Measurements from ENCODE around the gene TMCO4.
A peak's percentile ranks its signal among the peaks of the same experiment; 100 is the strongest.
"Not testable (repeated sequence)": the region's sequence is repeated elsewhere in the genome, so short reads cannot be mapped to it uniquely, and the experiment has no call there.

Gene TMCO4

GRCh38 chr1:19824036-19824435, 24.3 kb upstream of the TMCO4 start:
- DNase-seq (ENCODE audit: low read depth in 1 of 2, low spot score in 1 of 2): no peak
- in situ Hi-C loops (cut with HindIII; ENCODE audit: low pct_unique_long_range_greater_than_20kb, low sequenced_read_pairs): no loop called here
- no peak for TF ChIP-seq JUND (IDR thresholded peaks at IDR 0.05; ENCODE audit: low read depth)

- TF ChIP-seq JUND (IDR thresholded peaks at IDR 0.05; ENCODE audit: low read depth): no peak
- in situ Hi-C loops (cut with HindIII; ENCODE audit: low pct_unique_long_range_greater_than_20kb, low sequenced_read_pairs): no loop called here
- no peak for DNase-seq (ENCODE audit: low read depth in 1 of 2, low spot score in 1 of 2)
These were observed 20.0 kb upstream of the TMCO4 start for GRCh38 chr1:19819701-19820100.

GRCh38 chr1:19818324-19818723, 18.6 kb upstream of the TMCO4 start:
- DNase-seq (ENCODE audit: low read depth in 1 of 2, low spot score in 1 of 2): no peak
- in situ Hi-C loops (cut with HindIII; ENCODE audit: low pct_unique_long_range_greater_than_20kb, low sequenced_read_pairs): no loop called here
- TF ChIP-seq JUND (IDR thresholded peaks at IDR 0.05; ENCODE audit: low read depth): no peak

GRCh38 chr1:19817160-19817559, 17.4 kb upstream of the TMCO4 start:
- no peak for TF ChIP-seq JUND (IDR thresholded peaks at IDR 0.05; ENCODE audit: low read depth)
- in situ Hi-C loops (cut with HindIII; ENCODE audit: low pct_unique_long_range_greater_than_20kb, low sequenced_read_pairs): no loop called here
- DNase-seq (ENCODE audit: low read depth in 1 of 2, low spot score in 1 of 2): no peak

- DNase-seq (ENCODE audit: low read depth in 1 of 2, low spot score in 1 of 2); in situ Hi-C loops (cut with HindIII; ENCODE audit: low pct_unique_long_range_greater_than_20kb, low sequenced_read_pairs): not testable (repeated sequence)
These were observed 17.0 kb upstream of the TMCO4 start for GRCh38 chr1:19816737-19817086.

- TF ChIP-seq JUND (IDR thresholded peaks at IDR 0.05; ENCODE audit: low read depth): no peak
- no peak for DNase-seq (ENCODE audit: low read depth in 1 of 2, low spot score in 1 of 2)
These were observed 16.4 kb upstream of the TMCO4 start for GRCh38 chr1:19815801-19816736.

GRCh38 chr1:19814681-19815503, 15.2 kb upstream of the TMCO4 start, which contains the start of gene RNF186:
RNF186 (minus strand) TSS chr1:19815283; CDS start chr1:19815101, 182 bp downstream.
- no peak for TF ChIP-seq JUND (IDR thresholded peaks at IDR 0.05; ENCODE audit: low read depth)
- in situ Hi-C loops (cut with HindIII; ENCODE audit: low pct_unique_long_range_greater_than_20kb, low sequenced_read_pairs): no loop called here
- DNase-seq (ENCODE audit: low read depth in 1 of 2, low spot score in 1 of 2): no peak

More at GRCh38 chr1:19815801-19816736, 16.4 kb upstream of the TMCO4 start:
- in situ Hi-C loops (cut with HindIII; ENCODE audit: low pct_unique_long_range_greater_than_20kb, low sequenced_read_pairs): no loop called here

GRCh38 chr1:19814244-19814661, 14.5 kb upstream of the TMCO4 start:
- in situ Hi-C loops (cut with HindIII; ENCODE audit: low pct_unique_long_range_greater_than_20kb, low sequenced_read_pairs): no loop called here
- no peak for TF ChIP-seq JUND (IDR thresholded peaks at IDR 0.05; ENCODE audit: low read depth)
- no peak for DNase-seq (ENCODE audit: low read depth in 1 of 2, low spot score in 1 of 2)

GRCh38 chr1:19813643-19813960, 13.9 kb upstream of the TMCO4 start:
- DNase-seq (ENCODE audit: low read depth in 1 of 2, low spot score in 1 of 2): no peak
- no peak for TF ChIP-seq JUND (IDR thresholded peaks at IDR 0.05; ENCODE audit: low read depth)
- in situ Hi-C loops (cut with HindIII; ENCODE audit: low pct_unique_long_range_greater_than_20kb, low sequenced_read_pairs): no loop called here

- in situ Hi-C loops (cut with HindIII; ENCODE audit: low pct_unique_long_range_greater_than_20kb, low sequenced_read_pairs): no loop called here
- DNase-seq (ENCODE audit: low read depth in 1 of 2, low spot score in 1 of 2): no peak
- TF ChIP-seq JUND (IDR thresholded peaks at IDR 0.05; ENCODE audit: low read depth): no peak
These were observed 13.3 kb upstream of the TMCO4 start for GRCh38 chr1:19812875-19813642.

GRCh38 chr1:19811206-19811851, 11.6 kb upstream of the TMCO4 start:
- TF ChIP-seq JUND (IDR thresholded peaks at IDR 0.05; ENCODE audit: low read depth): no peak
- in situ Hi-C loops (cut with HindIII; ENCODE audit: low pct_unique_long_range_greater_than_20kb, low sequenced_read_pairs): no loop called here
- DNase-seq (ENCODE audit: low read depth in 1 of 2, low spot score in 1 of 2): peak in 1 of 2 experiments; percentile 44
